NCI-H2196 treated with DMSO at 0.1 percent for 48 hours (cell line): ENCODE results near the gene POLRMT.

Experiments used
- DNase-seq: peaks from one replicate; lab custom pipeline; 2025; ENCODE audit not compliant: unreplicated experiment; lab: John Stamatoyannopoulos, UW

Gene POLRMT

DNA sequence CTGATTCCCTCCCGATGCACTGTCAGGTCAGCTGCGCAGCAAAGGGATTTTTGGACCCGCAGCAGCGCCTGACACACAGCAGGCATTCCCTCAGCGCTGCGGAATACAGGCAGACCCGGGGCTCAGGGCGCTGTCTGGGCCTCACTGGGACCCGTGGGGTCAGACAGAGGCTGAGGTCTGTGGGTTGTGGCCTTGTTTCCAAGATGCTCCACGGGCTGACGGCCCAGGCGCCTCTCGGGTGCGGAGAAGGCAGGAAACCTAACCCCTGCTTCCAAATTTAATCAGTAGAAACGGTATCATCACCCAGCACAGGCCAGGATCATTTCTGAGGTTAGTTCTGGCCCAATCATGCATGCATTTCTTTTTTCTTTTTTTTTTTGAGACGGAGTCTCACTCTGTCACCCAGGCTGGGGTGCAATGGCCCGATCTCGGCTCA, 30.4 kb upstream of the POLRMT start:
- no peak for DNase-seq

- DNase-seq, result peak; percentile 82
These were observed 29.8 kb upstream of the POLRMT start, which contains the start of gene RNF126 for GRCh38 chr19:662962-663681. Gene RNF126, minus strand, starts transcription at chr19:663214. Its CDS starts 93 bp downstream, at chr19:663121.

- no peak for DNase-seq
These were observed 29.0 kb upstream of the POLRMT start for GRCh38 chr19:662207-662961.

- no peak for DNase-seq
These were observed 28.3 kb upstream of the POLRMT start for GRCh38 chr19:661427-662196.

- no peak for DNase-seq
These were observed 27.6 kb upstream of the POLRMT start for GRCh38 chr19:660793-661426.

DNA sequence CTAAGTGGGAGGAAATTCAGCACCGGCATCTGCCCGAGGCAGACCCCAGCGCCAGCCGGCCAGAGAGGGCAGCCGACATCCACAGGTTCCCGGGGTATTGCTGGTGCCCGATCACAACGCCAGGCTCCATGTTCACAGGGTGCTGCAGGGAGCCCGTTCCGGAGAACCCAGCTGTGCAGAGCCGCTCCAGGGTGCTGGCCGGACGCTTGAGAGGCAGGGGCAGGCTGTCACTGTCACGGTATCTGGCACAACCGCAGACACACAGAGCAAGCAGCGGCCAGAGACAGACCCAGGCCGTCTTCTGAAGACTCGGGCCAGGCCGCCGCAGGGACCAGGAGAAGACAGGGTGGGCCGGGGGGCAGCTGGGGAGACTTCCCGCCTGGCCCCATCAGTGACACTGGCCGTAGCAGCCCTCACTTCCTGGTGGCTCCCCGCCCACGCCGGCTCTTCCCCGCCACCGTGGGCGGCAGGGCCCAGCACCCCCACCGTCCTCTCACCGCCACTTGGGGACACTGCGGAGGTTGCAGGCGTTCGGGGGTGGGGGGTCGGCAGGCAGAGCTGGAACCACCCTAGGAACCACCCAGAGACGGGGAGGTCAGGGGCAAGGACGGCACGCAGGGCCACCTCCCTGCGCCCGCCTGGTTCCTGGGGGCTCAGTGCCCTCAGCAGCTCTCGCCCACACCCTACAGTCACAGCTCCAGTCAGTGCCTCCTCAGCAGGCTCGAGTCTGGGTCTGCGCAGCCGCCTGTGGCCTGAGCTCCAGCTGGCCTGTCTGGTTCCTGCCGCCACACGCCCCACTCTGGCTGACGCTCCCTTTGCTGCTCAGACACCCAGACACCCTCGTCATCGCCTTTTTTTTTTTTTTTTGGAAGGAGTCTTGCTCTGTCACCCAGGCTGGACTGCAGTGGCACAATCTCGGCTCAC, 25.8 kb upstream of the POLRMT start:
- no peak for DNase-seq

- no peak for DNase-seq
These were observed 24.9 kb upstream of the POLRMT start for GRCh38 chr19:658059-658839.

GRCh38 chr19:657611-658010, 24.3 kb upstream of the POLRMT start:
- DNase-seq, result no peak

DNA sequence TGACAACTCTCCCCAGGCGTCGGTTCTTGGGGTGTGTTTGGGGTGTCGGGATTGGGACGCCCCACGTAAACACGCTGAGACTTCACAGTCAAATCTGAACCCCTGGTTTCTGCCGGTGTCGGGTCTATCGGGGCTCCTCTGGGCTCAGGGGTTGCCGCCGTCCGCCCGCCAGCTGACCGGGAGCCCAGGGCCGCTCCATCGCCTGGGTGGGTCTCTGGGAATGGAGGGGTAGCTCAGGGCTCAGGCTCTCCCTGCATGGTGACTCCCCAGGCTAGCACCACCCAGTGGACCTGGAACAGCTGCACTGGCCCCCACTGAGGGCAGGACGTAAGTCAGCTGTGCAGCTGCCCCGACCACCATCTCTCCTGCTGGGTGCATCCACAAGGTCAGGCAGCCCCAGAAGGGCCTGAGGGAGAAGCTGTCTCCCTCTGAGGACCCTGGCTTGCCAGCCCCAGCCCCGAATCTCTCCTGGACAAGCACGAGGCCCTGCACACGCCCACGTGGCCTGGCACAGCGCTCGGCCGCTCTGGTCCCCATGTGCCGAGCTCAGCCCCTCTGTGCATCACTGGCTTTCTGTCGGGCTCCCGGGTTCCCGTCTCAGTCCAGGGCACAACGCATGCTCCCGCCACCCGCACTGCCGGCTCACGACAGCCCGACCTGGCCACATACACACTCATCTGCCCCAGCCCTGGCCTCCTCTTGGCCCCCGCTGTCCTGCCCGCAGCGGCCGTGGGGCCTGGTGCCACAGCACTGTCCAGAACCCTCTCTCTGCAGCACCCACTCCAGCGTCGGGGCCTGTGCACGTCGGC, 23.6 kb upstream of the POLRMT start:
- DNase-seq, result no peak

DNA sequence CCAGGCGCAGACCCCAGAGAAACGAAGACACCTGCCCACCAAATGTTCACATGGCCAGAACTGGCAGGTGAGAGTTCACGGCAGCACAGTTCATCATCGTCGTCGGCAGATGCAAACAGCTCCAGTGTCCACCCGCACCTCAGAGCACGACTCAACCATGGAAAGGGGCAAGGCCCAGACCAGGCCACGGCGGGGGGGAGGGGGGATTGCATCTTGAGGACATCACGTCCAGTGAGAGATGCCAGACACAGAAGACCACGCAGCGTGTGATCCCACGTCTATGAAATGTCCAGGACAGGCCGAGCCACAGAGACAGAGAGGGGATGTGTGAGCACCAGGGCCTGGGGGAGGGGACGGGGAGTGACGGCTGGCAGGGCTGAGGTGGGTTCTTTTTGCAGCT, 22.4 kb upstream of the POLRMT start:
- DNase-seq, result no peak

- DNase-seq, result no peak
These were observed 20.1 kb upstream of the POLRMT start for GRCh38 chr19:653425-653824.

DNA sequence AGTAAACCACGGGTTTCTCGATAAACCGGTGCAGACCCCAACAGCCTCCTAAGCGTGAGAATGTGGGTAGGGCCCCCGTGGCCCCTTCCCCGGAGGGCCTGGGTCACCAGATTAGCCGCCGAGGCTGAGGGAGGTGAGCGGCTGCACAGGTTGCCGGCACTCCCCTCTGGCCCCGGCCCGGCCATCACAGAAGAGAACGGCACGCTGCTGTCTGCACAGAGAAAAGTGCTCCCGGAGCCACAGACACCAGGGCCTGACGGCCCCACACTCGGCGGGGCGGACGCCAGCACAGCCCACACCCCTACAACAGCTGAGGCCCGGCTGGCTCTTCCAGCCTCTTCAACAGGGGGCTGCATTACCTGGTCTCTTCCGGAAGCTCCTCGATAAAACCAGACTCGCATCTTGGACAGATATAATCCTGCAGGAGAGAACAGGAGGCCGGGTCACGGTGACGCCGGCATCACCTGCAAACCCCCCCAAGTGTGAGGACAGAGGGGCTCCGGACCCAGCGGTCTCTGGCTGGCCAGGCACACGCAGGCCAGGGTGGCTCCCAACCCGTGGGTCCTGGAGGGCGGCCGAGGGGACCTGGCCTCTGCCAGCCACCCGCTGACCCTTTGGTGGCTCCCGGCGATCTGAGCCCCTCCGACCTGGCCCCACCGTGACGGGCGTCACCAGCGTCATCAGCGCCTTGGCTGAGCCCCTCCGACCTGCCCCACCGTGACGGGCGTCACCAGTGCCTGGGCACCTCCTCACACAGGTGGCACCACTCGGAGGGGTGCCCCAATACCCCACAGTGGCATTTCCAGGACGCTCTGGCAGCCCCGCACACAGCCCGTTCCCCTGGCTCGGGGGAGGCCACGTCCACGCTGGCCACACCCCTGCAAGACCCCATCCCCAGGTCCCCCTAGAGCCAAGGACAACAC, 19.4 kb upstream of the POLRMT start:
- no peak for DNase-seq

DNA sequence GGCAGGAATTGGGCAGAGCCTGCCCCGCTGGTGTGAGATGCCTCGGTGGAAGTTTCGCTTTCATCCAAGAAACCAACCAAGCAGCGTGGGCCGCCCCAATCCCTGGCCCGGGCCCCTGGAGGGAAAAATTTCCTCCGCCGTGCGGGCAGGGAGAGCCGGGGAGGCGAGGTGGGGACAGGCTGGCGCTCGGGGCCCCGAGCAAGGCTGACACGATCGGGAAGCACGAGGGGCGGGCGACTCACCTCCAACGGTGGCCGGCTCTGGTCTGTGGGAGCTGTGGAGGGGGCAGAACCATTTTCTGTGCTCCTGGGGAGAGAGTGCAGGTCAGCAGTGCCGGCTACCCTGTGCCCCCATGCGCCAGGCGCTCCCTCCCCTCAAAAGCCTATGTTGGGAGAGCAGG, 18.7 kb upstream of the POLRMT start:
- no peak for DNase-seq

DNA sequence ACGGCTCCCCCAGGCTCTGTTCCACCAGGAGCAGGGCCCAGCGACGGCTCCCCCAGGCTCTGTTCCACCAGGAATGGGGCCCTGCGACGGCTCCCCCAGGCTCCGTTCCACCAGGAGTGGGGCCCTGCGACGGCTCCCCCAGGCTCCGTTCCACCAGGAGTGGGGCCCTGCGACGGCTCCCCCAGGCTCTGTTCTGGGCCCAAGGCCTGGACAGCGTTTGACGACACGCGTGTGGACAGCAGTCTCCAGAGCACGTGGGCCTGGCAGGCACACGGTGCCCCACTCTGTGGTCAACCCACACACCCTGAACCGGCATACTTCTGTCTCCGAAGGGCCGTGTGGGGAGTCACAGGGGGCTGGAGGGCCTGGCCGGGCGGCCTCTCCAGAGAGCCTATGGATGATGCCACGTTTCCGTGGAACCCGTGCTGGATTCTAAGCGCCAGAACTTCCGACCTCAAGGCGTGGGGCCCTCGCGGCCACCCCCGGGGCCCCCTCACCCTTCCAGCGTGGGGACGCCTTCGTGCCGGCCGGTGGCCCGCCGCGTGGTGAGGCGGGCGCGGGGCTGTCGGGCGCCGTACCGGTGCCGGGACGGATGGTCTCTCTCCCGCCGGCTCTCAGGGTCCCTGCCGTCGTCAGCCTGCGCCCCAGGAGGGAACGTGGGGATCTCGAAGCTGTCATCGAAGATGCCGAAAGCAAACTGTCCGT, 17.9 kb upstream of the POLRMT start:
- no peak for DNase-seq

DNA sequence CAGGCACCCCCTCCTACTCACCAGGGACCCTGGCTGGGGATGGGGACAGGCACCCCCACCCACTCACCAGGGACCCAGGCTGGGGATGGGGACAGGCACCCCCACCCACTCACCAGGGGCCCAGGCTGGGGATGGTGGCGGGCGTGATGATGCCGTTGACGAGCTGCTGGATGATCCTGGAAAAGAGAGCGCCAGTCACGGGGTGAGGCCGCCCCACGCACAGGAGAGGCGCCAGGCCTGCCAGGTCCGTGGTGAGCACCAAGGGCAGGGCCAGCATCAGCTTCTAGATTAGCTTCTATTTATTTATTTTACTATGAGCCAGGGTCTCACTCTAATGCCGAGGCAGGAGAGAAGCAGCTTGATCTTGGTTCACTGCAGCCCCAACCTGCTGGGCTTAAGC, 16.8 kb upstream of the POLRMT start:
- DNase-seq, result no peak

GRCh38 chr19:648904-649801, 15.8 kb upstream of the POLRMT start:
- DNase-seq, result no peak
